H9 (cell line): ENCODE data around the gene ABCA7. TPM values are rescaled to one million over a fixed set of nuclear protein-coding genes. Genes with fewer than 3 reads are reported as not detected.
A peak's percentile ranks its signal among the peaks of the same experiment; 100 is the strongest.

ENCODE experiments used
- DNase-seq: peaks from one replicate; pipeline ENCODE4 v3.0.0-alpha.2; 2017
- H2AFZ ChIP-seq: one replicate; pipeline ENCODE4 v1.6.1; 2013; ENCODE audit warnings: mild to moderate bottlenecking, low read length, control low read depth, moderate library complexity
- H2AK5ac ChIP-seq: 2 replicates; pipeline ENCODE4 v1.6.1; 2013; ENCODE audit warnings: low read length, control low read depth, mixed read lengths; ENCODE audit not compliant: insufficient read length
- H2BK120ac ChIP-seq: one replicate; pipeline ENCODE4 v1.6.1; 2013; ENCODE audit warnings: low read depth, mild to moderate bottlenecking, low read length, control low read depth, inconsistent platforms; ENCODE audit not compliant: poor library complexity, severe bottlenecking
- H2BK12ac ChIP-seq: 2 replicates; pipeline ENCODE4 v1.6.1; 2013; ENCODE audit warnings: low read length, control low read depth, mixed read lengths, low read depth; ENCODE audit not compliant: insufficient read length
- H2BK15ac ChIP-seq: 2 replicates; pipeline ENCODE4 v1.6.1; 2013; ENCODE audit warnings: low read depth, low read length, control low read depth
- H2BK20ac ChIP-seq: one replicate; pipeline ENCODE4 v1.6.1; 2013; ENCODE audit warnings: low read depth, mild to moderate bottlenecking, low read length, control low read depth, inconsistent platforms; ENCODE audit not compliant: poor library complexity, severe bottlenecking
- H2BK5ac ChIP-seq: 2 replicates; pipeline ENCODE4 v1.6.1; 2013; ENCODE audit warnings: low read length, control low read depth, mixed read lengths; ENCODE audit not compliant: insufficient read length
- H3K14ac ChIP-seq: 2 replicates; pipeline ENCODE4 v1.6.1; 2013; ENCODE audit warnings: low read length, control low read depth; ENCODE audit not compliant: insufficient read depth
- H3K18ac ChIP-seq: 2 replicates; pipeline ENCODE4 v1.6.1; 2013; ENCODE audit warnings: low read depth, mild to moderate bottlenecking, mixed read lengths, low read length, control low read depth; ENCODE audit not compliant: insufficient read length
- H3K23ac ChIP-seq: 2 replicates; pipeline ENCODE4 v1.6.1; 2013; ENCODE audit warnings: low read length, control low read depth, mixed read lengths, low read depth; ENCODE audit not compliant: insufficient read length
- H3K23me2 ChIP-seq: 2 replicates; pipeline ENCODE4 v1.6.1; 2013; ENCODE audit warnings: low read depth, mild to moderate bottlenecking, mixed read lengths, low read length, control low read depth; ENCODE audit not compliant: insufficient read length, poor library complexity, severe bottlenecking
- H3K27ac ChIP-seq: 2 replicates; pipeline ENCODE4 v1.5.1; 2013; ENCODE audit warnings: low read length, control low read depth, mixed read lengths, low read depth; ENCODE audit not compliant: insufficient read length
- H3K27me3 ChIP-seq: 2 replicates; pipeline ENCODE4 v1.6.1; 2013; ENCODE audit warnings: low read length, control low read depth, inconsistent platforms; ENCODE audit not compliant: insufficient read depth
- H3K4ac ChIP-seq: 2 replicates; pipeline ENCODE4 v1.6.1; 2013; ENCODE audit warnings: low read depth, mild to moderate bottlenecking, control low read depth, inconsistent platforms, low read length, moderate library complexity
- H3K4me1 ChIP-seq: 2 replicates; pipeline ENCODE4 v1.6.1; 2013; ENCODE audit warnings: low read length, control low read depth, inconsistent platforms; ENCODE audit not compliant: insufficient read depth
- H3K4me2 ChIP-seq: 2 replicates; pipeline ENCODE4 v1.6.1; 2013; ENCODE audit warnings: low read length, control low read depth, mixed read lengths; ENCODE audit not compliant: insufficient read length, insufficient read depth
- H3K56ac ChIP-seq: 2 replicates; pipeline ENCODE4 v1.6.1; 2013; ENCODE audit warnings: low read depth, mild to moderate bottlenecking, mixed read lengths, low read length, control low read depth; ENCODE audit not compliant: insufficient read length
- H3K79me1 ChIP-seq: 2 replicates; pipeline ENCODE4 v1.6.1; 2013; ENCODE audit warnings: low read depth, mild to moderate bottlenecking, moderate library complexity, low read length, control low read depth, inconsistent platforms; ENCODE audit not compliant: insufficient read depth, poor library complexity, severe bottlenecking
- H3K79me2 ChIP-seq: 2 replicates; pipeline ENCODE4 v1.6.1; 2013; ENCODE audit warnings: low read length, control low read depth, inconsistent platforms; ENCODE audit not compliant: insufficient read depth
- H3K9ac ChIP-seq: 2 replicates; pipeline ENCODE4 v1.6.1; 2013; ENCODE audit warnings: low read length, control low read depth, mixed read lengths; ENCODE audit not compliant: insufficient read length; ENCODE audit errors: extremely low read depth
- H3K9me3 ChIP-seq: one replicate; pipeline ENCODE4 v1.6.1; 2013; ENCODE audit warnings: low read depth, low read length, inconsistent platforms; ENCODE audit not compliant: control insufficient read depth
- H3T11ph ChIP-seq: one replicate; pipeline ENCODE4 v1.6.1; 2013; ENCODE audit warnings: mild to moderate bottlenecking, low read length, control low read depth, inconsistent platforms
- H4K20me1 ChIP-seq: one replicate; pipeline ENCODE4 v1.6.1; 2013; ENCODE audit not compliant: control insufficient read depth, insufficient read length, insufficient read depth
- H4K5ac ChIP-seq: 2 replicates; pipeline ENCODE4 v1.6.1; 2013; ENCODE audit warnings: low read depth, mild to moderate bottlenecking, mixed read lengths, low read length, control low read depth; ENCODE audit not compliant: insufficient read length
- H4K8ac ChIP-seq: replicated peaks from 2 replicates; pipeline ENCODE4 v1.6.1; 2013; ENCODE audit warnings: low read length, control low read depth, mixed read lengths, low read depth; ENCODE audit not compliant: insufficient read length
- H4K91ac ChIP-seq: 2 replicates; pipeline ENCODE4 v1.6.1; 2013; ENCODE audit warnings: low read depth, mild to moderate bottlenecking, moderate library complexity, mixed read lengths, low read length, control low read depth; ENCODE audit not compliant: insufficient read length
- H3K27ac Mint-ChIP-seq, 3 experiments: 2 replicates in 2 of 3; 3 replicates in 1 of 3; pipeline ENCODE4 v1.8.0; 2020 to 2021; ENCODE audit warnings: mixed read lengths in 3 of 3, mild to moderate bottlenecking in 1 of 3, moderate library complexity in 1 of 3
- H3K27me3 Mint-ChIP-seq: 2 replicates; pipeline ENCODE4 v1.8.0; 2021; ENCODE audit warnings: low read depth, mild to moderate bottlenecking, moderate library complexity, mixed read lengths
- H3K36me3 Mint-ChIP-seq, 3 experiments: 2 replicates in 2 of 3; 3 replicates in 1 of 3; pipeline ENCODE4 v1.8.0; 2020 to 2021; ENCODE audit warnings: low read depth in 3 of 3, mixed read lengths in 3 of 3; ENCODE audit not compliant: insufficient read depth in 1 of 3
- H3K4me1 Mint-ChIP-seq, 2 experiments: 2 replicates each; pipeline ENCODE4 v1.8.0; 2020; ENCODE audit warnings: mixed read lengths in 2 of 2
- H3K4me3 Mint-ChIP-seq, 2 experiments: 2 replicates in 1 of 2; 3 replicates in 1 of 2; pipeline ENCODE4 v1.8.0; 2020 to 2021; ENCODE audit warnings: mild to moderate bottlenecking in 2 of 2, mixed read lengths in 2 of 2, moderate library complexity in 1 of 2
- H3K9me3 Mint-ChIP-seq, 2 experiments: 2 replicates in 1 of 2; 3 replicates in 1 of 2; pipeline ENCODE4 v1.8.0; 2020; ENCODE audit warnings: mild to moderate bottlenecking in 2 of 2, mixed read lengths in 2 of 2, moderate library complexity in 1 of 2
- WGBS: extraction: QIAGEN DNeasy Blood & Tissue Kit; methylation state at CpG from one replicate; pipeline ENCODE4 v1.1.7; 2013; ENCODE audit warnings: missing lambda C conversion rate, low lambda C conversion rate, mixed read lengths; ENCODE audit not compliant: insufficient read length; ENCODE audit errors: extremely low coverage; 5-methylcytosine and 5-hydroxymethylcytosine counted together
- total RNA-seq: library from RNA; stranded (reverse); gene quantifications from 2 replicates; pipeline ENCODE4 v1.2.1, GENCODE V29; 2021
- TF ChIP-seq, protein P1 (sequence below): fragments of 200-600 bp; sonication (generic); conservative IDR thresholded peaks from 3 replicates; pipeline ENCODE4 v1.8.0; 2021; ENCODE audit warnings: antibody characterized with exemption, mild to moderate bottlenecking

The ABCA7 gene
- total RNA-seq, 1 experiment from 2014 or later = 34.6 TPM

DNA sequence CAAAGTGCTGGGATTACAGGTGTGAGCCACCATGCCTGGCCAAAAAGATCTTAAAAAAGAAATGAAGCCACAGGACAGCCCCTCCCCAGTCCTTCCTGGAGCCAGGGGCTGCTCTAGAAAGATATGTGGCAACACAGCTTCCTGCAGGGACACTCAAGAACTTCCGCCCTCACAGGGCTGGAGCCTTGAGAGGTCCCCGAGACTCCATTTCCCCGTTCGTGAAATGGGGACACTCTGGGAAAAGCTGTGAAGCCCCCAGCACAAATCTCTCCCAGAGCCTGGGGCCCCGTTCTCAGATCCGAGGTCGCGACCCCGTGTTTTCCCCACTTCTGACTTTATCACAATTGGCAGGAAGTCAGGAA lies 61.4 kb downstream of the ABCA7 start:
- Histone ChIP-seq H2BK20ac (no peak overlapping the region), H3K9ac (no peak overlapping the region), H2BK5ac (no peak overlapping the region), H3K27ac (no peak overlapping the region), H2BK120ac (no peak overlapping the region), H4K20me1 (no peaks in the 10 kb centered on the region), H3K18ac (no peak overlapping the region), H4K5ac (no peak overlapping the region), H3K9me3 (no peaks in the 10 kb centered on the region), H3K79me2 (no peaks in the 10 kb centered on the region; the same call in 1 of the 2 replicates), H3K79me1 (no peaks in the 10 kb centered on the region), H3K4me2 (no peak overlapping the region), H4K91ac (no peak overlapping the region), H2AK5ac (no peak overlapping the region), H2AFZ (no peak overlapping the region), H3K4me1 (0 out of 2 replicates have a peak, but pooled peaks cover 2% of the 10 kb centered on the region), H3K4ac (no peak overlapping the region), H4K8ac (no peak overlapping the region), H3T11ph (no peak overlapping the region), H3K23me2 (no peaks in the 10 kb centered on the region), H3K27me3 (no peaks in the 10 kb centered on the region), H2BK12ac (no peak overlapping the region), H3K23ac (no peak overlapping the region), H3K56ac (no peak overlapping the region), H2BK15ac (no peak overlapping the region), H3K14ac (no peak overlapping the region)
- Mint-ChIP-seq H3K27me3 (no peaks in the 10 kb centered on the region), H3K4me1 (peaks cover 8 to 24% of the 10 kb centered on the region in 2 experiments), H3K4me3 (no peak overlapping the region; a peak in 2 of 5 replicates), H3K36me3 (peaks cover 0 to 9% (median 7%) of the 10 kb centered on the region in 3 experiments; a peak in 4 of 7 replicates), H3K27ac (peak overlapping the region in 2 of 3 experiments; percentile 68 to 93; a peak in 3 of 7 replicates), H3K9me3 (peaks cover 2 to 3% of the 10 kb centered on the region in 2 experiments; a peak in 2 of 5 replicates)
- TF ChIP-seq, protein P1, sequence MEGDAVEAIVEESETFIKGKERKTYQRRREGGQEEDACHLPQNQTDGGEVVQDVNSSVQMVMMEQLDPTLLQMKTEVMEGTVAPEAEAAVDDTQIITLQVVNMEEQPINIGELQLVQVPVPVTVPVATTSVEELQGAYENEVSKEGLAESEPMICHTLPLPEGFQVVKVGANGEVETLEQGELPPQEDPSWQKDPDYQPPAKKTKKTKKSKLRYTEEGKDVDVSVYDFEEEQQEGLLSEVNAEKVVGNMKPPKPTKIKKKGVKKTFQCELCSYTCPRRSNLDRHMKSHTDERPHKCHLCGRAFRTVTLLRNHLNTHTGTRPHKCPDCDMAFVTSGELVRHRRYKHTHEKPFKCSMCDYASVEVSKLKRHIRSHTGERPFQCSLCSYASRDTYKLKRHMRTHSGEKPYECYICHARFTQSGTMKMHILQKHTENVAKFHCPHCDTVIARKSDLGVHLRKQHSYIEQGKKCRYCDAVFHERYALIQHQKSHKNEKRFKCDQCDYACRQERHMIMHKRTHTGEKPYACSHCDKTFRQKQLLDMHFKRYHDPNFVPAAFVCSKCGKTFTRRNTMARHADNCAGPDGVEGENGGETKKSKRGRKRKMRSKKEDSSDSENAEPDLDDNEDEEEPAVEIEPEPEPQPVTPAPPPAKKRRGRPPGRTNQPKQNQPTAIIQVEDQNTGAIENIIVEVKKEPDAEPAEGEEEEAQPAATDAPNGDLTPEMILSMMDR = no peak
- WGBS = no CpG with 5 or more reads among the region's 9 CpGs
- no peak for DNase-seq
